GM18870 (cell line): Measurements from ENCODE around the gene DEAF1.
"Not testable (repeated sequence)": the region's sequence is repeated elsewhere in the genome, so short reads cannot be mapped to it uniquely, and the experiment has no call there.

ENCODE experiments used
- ATAC-seq: cut with Tn5 transposase; IDR thresholded peaks from one replicate; pipeline ENCODE4 v1.9.1; 2021; ENCODE audit warnings: moderate library complexity; ENCODE audit not compliant: unreplicated experiment

The DEAF1 gene

DNA sequence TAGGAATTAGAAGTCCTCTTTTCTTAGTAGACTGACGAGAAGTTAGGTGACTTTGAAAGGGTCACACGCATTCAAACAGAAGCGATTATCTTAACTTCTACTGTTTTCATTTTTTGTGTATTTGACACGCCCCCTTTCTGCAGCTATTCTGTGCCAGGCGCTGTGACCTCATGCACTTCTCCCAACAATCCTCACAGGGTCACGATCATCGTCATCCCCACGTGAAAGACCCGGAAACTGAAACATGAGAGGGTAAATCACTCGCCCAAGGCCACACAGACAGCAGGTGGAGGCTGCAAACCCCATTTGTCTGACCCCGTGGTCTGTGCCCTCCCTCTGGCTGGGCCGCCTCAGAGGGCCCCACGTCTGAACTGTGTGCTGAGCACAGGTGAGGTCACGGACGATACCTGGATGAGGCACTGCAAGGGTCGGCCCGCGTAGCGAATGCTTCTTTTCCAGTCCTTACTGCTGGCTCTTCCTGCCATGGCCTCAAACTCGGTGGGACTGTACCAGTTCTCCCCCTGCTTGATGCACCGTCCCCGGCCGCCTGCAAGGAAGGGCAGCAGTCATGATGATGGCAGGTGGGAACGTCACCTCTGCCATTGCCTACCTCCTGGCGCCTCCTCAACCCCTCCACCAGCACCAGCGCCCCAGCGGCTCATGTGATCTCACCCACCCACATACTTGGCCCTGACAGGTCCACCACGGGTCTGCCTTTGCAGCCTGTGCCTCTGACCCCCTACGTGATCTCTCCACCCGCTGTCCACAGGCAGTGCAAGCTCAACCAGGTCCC, 8.4 kb downstream of the DEAF1 start:
- no peak for ATAC-seq

DNA sequence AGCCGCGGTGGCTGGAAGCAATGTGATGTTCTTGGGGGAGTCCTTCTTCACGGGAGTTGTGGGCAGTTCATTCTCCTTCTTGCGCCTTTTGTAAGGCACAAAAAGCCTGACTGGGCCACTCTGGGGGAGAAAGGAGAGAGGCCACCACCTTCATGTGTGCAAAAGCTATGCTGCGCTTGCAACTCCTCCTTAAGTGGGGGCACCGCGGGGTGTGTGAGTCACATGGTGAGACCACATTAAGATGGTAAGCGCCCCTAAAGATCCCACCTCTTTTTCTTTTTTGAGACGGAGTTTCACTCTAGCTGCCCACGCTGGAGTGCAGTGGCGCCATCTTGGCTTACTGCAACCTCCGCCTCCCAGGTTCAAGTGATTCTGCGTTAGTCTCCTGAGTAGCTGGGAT, 14.1 kb downstream of the DEAF1 start:
- no peak for ATAC-seq

DNA sequence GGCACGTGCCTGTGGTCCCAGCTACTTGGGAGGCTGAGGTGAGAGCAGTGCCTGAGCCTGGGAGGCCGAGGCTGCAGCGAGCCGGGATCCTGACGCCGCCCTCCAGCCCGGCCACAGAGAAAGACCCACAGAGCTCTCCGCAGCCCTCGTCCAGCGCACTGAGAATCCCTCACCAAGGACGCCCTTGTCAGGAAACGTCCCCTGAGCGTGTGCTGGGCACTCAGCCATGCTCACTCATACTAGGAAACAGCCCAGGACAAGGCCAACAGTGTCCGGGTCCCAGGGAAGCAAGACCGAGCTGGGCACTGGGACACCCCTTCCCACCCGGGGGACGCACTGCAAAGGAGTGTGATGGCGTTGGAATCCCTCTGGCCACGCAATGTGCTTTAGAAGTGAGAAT, 14.5 kb downstream of the DEAF1 start:
- ATAC-seq = no peak

DNA sequence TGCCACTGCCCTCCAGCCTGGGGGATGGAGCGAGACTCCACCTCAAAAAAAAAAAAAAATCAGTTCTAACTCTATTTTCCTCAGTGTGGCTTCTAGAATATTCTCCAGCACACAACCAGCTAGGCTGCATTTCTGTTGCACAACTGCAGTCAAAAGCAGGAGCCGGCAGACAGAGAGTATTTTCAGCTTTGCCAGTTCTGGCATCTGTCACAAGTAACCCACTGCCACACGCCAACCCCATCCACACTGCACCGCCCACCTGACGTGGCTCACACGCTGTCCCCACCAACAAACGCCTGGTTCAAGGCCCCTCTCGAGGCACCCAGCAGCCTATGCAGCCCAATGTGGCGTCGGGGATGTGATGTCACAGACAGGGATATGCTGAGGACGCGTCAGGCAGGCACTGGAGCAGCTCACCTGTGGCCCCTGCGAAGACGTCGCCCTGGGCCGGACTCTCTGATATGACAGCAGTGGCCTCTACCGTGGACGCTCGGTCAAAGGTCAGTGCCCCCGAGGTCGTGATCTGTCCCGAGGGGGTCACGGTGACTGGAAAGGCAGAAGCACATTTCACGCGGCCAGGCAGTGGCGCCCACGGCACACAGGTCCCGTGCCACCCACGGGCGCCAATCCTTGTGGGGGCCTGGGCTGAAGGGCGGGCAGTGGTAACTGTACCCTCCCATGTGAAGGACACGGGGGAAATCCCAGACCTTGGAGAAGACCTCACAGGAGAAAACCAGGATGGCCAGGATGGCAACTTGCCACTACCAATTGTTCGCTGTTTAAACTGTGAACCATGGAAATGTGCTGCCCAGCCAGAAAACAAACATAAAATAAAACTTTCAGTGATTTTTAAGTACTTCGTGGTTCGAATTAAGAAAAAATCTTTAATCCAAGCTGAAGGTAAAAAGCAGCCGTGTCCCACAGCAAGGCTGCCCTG, 15.5 kb downstream of the DEAF1 start:
- ATAC-seq = no peak

DNA sequence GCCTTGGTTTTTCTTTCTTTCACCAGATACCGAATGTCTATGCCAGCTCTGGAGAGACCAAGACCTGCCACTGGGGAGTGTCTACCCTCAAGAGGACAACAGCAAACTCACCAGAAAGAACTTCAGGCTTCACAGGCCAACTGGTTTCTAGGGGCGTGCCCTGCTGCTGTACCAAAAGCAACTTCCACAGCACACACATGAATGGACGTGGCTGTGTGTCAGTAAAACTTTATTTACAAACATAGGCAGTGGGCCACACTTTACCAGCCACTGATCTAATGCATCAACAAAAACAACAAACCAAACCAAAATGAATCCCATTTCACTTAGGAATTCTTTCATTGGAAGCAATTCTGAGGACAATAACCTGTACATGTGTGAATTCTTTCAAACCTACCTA, 16.7 kb downstream of the DEAF1 start:
- ATAC-seq = no peak

DNA sequence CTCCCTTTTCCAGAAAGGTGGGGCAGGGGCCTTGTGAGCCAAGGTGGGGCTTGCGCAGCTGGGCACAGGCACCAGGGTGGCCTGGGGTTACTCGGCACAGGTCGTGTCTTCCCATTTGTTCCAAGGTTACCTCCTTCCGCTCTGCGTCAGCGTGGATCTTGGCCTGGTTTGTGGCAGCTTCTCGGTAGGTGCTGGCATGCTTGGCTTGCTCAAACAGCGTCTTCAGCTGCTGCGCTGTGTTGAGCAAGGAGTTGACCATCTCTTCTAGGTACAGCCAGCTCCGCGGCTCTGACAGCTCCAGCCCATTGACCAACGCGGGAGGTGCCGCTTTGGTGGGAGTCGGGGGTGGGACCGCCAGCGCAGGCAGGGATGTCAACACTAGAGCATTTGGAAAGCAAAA, 20.6 kb downstream of the DEAF1 start:
- no peak for ATAC-seq

DNA sequence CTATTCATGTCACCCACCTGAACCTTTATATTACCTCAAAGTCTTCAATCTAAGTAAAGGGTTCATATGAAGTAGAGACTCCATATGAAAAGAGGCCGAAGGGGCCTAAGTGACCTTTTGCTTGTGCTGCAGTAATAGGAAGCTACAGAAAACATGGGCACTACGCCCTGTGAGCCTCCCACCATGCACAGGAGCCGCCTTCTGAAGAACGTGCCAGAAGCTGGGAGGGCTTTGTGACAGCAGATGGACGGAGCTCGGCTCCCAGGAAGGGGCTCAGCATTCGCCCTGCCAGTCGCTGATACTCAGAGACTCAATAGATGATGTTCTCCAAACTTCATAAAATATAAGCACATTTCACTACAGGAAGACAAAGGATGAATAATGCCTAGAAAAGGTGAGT, 21.2 kb downstream of the DEAF1 start:
- no peak for ATAC-seq

DNA sequence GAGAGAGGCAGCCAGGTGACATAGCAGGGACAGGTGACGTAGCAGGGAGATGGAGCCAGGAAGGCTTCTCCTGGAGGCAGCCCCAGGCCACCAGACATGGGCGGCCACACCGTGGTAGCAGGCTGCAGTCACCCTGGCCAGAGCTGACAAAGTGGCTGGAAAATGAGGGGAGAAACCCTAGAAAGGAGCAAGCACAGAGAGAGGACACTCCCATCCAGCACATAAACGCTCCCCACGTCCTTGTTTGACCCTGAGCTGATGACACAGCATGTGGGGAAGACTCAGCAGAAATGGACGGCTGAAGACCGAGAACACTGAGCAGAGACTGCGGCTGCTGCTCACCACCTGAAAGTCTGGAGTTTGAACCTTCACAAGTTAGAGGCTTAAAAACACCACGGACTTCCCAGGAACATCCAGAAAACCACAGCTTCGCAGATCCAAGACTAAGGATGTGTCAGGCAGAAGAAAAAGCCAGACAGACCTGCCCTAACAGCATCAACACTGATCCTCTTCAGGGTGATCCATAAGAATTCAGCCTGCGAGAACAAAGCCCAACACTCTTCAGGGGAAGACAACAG, 29.2 kb downstream of the DEAF1 start:
- ATAC-seq = no peak

DNA sequence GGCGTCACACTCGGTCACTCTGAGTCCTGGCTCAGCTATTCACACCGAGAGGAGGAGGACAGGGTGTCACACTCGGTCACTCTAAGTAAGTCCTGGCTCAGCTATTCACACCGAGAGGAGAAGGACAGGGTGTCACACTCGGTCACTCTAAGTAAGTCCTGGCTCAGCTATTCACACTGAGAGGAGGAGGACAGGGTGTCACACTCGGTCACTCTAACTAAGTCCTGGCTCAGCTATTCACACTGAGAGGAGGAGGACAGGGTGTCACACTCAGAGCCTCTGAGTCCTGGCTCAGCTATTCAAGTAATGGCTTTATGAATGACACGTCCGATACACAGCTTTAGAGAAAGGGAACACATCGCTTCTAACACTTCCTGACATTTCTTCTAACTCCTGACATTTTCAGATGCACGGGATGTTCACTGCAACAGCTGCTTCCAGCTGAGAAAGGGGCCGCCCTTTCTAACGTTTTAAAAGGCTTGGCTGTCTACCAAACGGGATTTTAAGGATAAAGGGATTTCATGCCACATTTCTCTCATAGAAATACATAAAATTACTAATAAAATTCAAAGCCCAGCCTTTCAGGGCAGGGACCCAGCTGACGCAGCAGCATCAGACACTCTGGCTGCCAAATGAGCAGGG, 29.8 kb downstream of the DEAF1 start:
- no peak for ATAC-seq

DNA sequence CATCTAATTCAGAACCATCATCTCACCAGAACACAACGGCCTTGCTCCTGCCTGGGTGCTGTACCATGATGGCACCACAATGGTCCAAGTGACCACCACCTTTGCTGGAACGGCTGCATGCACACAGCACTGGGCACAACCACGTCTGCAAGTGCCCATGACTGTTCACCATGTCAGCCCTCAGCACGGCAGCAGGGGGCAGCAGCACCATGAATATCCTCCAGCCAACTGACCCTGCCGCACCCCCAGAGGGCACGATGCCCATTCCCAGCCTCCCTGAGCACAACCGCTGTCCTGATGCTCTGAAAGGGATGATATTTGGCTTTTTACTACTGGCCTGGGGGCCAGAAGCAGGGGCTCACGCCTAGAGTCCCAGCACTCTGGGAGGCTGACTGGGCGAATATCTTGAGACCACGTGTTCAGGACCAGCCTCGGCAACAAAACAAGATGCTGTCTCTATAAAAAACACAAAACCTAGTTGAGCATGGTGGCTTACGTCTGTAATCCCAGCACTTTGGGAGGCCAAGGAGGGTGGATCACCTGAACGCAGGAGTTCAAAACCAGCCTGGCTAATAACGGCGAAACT, 32.2 kb downstream of the DEAF1 start:
- no peak for ATAC-seq

DNA sequence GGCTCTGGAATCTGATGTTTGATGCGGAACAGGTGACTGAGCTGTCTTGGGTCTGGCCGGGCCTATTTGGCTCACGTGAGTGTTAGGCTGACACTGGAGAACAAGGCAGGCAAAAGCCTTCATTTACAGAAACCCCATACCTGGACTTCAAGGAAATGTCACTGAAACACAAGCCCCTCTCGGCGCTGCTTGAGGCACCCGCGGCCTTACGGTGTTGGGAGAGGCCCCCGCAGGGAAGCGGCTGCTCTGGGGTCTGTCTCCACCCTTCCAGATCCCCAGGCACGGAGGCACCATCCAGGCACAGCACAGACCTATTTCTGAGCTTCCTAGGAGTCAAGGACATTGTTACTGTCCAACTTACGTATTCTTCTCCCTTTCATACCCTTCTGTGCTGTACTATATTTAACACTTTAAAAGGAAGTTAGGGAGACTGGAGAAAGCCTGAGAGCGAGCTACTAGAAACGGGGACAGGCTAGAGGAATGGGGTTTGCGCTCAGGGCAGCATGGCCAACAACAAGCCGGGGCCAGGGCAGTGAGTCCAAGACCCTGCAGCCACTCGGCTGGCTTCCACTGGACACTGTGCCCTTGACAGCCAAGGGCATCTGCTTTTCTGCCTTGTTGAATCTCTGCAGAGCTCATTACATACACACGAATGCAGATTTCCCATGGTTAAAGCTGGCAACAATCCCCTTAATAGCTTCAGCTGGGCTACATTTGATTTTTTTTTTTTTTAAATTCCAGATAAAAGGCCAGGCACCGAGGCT, 34.2 kb downstream of the DEAF1 start:
- no peak for ATAC-seq

DNA sequence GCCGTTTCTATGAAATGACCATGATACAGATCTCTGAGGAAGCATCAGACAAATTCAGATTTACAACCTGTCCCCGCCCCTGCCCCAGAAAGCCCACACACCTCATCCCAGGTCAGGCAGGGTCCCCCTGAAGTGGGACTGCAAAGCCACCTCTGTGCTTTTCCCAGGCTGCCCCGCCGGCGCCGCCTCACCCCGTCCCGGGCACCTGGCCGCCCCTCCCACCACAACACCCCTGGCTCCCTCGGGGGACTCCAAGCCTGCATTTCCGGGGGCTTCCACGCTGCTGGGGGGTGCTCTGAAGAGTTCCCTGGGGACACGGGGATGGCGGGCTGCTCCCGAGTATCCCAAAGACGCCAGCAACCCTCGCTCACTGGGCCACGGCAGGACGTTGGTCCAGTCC, 34.7 kb downstream of the DEAF1 start:
- no peak for ATAC-seq

DNA sequence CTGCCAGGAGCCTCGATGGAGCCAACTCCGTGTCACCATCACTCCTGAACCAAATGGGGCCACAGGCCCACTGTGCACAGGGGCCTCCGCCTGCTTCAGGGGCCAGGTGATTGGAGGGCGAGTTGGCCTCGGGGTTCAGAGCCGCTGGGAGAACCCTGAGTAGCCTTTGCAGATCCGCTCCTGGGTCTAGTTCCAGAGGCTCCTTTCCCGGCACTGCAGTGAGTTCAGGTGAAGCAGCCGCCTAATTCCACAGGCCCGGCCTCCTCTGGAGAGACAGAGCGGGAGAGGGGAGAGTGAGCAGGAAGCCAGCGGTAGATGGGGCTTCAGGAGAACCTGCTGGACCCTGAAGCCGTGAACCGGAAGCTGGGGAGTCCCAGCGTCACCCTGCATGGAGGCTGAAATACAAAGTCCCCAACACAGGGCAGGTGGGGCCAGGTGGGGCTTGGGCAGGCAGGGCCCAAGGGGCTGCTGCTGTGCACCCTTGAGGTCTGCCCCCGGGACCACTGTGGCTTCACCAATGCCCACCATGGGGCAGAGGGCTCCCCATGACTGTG, 35.4 kb downstream of the DEAF1 start:
- no peak for ATAC-seq

DNA sequence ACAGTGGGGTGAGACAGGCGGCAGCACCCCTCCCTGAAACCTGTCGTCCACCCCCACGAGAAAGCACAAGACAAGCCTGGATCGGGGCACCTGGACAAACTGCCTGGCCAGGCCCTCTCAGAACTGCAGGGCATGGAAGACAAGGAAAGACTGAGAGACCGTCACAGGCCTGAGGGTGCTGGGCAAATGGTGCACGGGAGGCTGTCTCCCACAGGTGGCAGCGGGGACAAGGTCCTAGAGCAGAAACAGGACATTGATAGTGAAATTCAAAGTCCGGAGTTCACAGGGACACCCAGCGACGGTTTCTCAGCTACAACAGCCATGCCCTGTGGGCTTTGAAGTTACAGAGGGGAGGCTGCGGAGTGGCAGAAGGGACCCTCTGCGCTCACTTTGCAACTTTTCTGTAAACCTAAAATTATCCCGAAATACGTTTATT, 37.3 kb downstream of the DEAF1 start:
- no peak for ATAC-seq

DNA sequence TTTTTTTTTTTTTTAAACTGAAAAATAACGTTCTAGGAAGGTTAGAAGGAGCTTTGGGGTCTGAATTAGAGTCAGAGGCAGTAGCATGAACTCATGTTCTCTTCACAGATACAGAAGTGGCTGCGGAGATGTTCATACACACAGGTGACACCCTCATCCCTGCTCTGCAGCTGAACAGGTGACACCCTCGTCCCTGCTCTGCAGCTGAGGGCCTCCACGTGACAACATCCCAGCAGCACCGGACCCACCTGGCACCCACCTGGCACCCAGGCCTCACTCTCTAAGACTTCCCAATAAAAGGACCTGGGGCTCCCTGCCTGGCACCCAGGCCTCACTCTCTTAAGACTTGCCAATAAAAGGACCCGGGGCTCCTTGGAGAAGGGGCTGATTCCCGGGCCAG, 38.2 kb downstream of the DEAF1 start:
- ATAC-seq = no peak

DNA sequence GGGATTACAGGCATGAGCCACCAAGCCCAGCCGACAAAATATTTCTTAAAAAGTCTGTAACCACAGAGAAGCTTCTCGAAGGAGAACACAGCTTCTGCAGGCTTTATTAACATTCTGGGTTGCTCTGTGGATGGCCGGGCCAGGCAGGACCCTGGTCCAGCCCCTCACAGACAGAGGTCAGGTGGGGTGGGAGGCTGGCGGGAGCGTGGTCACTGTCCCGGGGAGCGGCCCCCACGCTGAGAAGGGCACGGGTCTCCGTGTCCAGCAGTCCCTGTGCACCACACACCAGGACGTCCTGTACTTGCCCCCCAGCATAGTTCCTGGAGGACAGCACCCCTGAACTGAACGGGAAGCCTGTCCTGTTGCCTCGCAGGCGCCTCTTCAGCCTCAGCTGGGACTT, 38.6 kb downstream of the DEAF1 start:
- ATAC-seq = no peak

DNA sequence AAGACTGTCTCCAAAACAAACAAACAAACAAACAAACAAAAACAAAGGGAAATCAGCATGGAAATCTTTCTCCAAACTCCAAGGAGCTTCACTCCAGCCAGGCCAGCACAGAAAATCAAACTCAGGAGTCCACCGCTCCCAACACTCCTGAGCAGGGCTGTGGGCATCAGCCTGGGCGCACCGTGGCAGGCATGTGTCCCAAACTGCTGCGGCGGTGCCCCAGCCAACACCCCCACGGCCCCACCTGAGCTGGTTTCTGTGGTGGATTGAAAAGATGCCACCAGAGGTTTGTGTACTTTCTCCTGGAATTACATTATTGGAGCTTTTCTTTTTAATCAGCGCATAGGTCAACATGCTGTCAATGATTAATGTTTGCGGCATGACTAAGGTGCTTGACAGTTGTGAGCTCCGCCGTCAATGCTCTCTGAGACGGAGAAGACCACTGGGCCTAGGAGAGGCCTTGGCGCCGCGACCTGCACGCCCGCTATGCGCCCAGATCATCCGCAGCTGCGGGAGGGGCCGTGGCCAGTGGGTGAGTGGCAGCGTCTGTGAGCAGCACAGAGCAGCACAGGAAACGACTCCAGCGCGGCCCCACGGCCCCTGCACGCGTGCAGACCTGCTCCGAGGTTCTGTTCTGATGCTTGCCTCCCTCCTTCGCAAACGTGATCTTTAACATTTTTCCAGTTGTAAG, 39.8 kb downstream of the DEAF1 start:
- ATAC-seq = no peak

DNA sequence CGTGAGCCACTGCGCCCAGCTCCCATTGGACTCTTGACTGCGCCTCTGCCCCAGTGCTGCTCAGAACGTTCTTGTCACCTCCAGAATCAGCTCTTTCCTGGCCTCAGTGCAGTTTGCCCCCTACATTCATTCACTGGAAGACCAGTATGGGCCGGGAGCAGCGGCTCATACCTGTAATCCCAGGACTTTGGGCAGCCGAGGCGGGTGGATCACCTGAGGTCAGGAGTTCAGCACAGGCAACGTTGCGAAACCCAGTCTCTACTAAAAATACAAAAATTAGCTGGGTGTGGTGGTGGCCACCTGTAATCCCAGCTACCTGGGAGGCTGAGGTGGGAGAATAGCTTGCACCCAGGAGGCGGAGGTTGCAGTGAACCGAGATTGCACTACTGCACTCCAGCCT, 40.6 kb downstream of the DEAF1 start:
- not testable (repeated sequence) for ATAC-seq

DNA sequence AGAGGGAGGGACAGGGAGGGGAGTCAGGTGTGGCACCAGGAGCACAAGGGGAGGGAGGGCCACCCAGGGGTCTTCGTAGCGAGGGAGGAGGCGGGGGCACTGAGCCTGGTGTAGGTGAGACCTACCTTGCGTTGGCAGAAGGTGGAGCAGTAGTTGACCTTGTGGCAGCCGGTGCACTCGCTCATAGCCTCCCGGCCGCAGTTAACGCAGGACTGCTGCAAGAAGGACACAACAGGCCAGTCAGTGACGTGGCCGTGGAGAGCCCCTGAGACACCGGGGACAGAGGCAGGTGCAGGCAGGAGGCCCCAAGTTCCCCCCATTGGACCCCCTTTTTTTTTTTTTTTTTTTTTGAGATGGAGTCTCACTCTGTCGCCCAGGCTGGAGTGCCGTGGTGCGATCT, 41.2 kb downstream of the DEAF1 start:
- no peak for ATAC-seq
